GM11168 (cell line): ENCODE measurements around the gene EHMT1.

Experiments
- in situ Hi-C: fragments of 300-500 bp; cut with MboI; formaldehyde crosslinking; loops from one replicate; pipeline ENCODE4 v1.12.0; 2022; ENCODE audit warnings: low sequenced_read_pairs; ENCODE audit not compliant: unreplicated experiment

The EHMT1 gene

GRCh38 chr9:137813167-137813566 is 194.4 kb downstream of the EHMT1 start:
- in situ Hi-C loops = no loop called here

GRCh38 chr9:137813651-137814415 is 195.0 kb downstream of the EHMT1 start:
- in situ Hi-C loops = no loop called here

GRCh38 chr9:137814436-137814835 is 195.6 kb downstream of the EHMT1 start:
- in situ Hi-C loops = no loop called here

- in situ Hi-C loops = no loop called here
Measured at GRCh38 chr9:137814841-137815240, 196.0 kb downstream of the EHMT1 start.

GRCh38 chr9:137815256-137816255 is 196.8 kb downstream of the EHMT1 start:
- in situ Hi-C loops = no loop called here

- in situ Hi-C loops = no loop called here
Measured at GRCh38 chr9:137816531-137817235, 197.9 kb downstream of the EHMT1 start.

GRCh38 chr9:137817236-137818200 is 198.7 kb downstream of the EHMT1 start:
- in situ Hi-C loops = no loop called here

- in situ Hi-C loops = no loop called here
Measured at GRCh38 chr9:137818286-137818685, 199.5 kb downstream of the EHMT1 start.

GRCh38 chr9:137820161-137820855 is 201.5 kb downstream of the EHMT1 start:
- in situ Hi-C loops = no loop called here

GRCh38 chr9:137823986-137824771 is 205.4 kb downstream of the EHMT1 start:
- in situ Hi-C loops = no loop called here

GRCh38 chr9:137825324-137825989 is 206.7 kb downstream of the EHMT1 start:
- in situ Hi-C loops = no loop called here

GRCh38 chr9:137827908-137828526 is 209.2 kb downstream of the EHMT1 start:
- in situ Hi-C loops = no loop called here

- in situ Hi-C loops = no loop called here
Measured at GRCh38 chr9:137828527-137829259, 209.9 kb downstream of the EHMT1 start.

- in situ Hi-C loops = no loop called here
Measured at GRCh38 chr9:137829260-137829996, 210.6 kb downstream of the EHMT1 start.

- in situ Hi-C loops = no loop called here
Measured at GRCh38 chr9:137832191-137832700, 213.4 kb downstream of the EHMT1 start.
